Measurements from ENCODE around the gene TNNI3.
"Not testable (repeated sequence)": the region's sequence is repeated elsewhere in the genome, so short reads cannot be mapped to it uniquely, and the experiment has no call there.

TNNI3 gene

GRCh38 chr19:55157064-55157908 is at the start of gene TNNI3:
Gene TNNI3, minus strand, starts transcription at chr19:55157732. Its CDS starts 143 bp downstream, at chr19:55157589.
- no peak for DNase-seq

DNA sequence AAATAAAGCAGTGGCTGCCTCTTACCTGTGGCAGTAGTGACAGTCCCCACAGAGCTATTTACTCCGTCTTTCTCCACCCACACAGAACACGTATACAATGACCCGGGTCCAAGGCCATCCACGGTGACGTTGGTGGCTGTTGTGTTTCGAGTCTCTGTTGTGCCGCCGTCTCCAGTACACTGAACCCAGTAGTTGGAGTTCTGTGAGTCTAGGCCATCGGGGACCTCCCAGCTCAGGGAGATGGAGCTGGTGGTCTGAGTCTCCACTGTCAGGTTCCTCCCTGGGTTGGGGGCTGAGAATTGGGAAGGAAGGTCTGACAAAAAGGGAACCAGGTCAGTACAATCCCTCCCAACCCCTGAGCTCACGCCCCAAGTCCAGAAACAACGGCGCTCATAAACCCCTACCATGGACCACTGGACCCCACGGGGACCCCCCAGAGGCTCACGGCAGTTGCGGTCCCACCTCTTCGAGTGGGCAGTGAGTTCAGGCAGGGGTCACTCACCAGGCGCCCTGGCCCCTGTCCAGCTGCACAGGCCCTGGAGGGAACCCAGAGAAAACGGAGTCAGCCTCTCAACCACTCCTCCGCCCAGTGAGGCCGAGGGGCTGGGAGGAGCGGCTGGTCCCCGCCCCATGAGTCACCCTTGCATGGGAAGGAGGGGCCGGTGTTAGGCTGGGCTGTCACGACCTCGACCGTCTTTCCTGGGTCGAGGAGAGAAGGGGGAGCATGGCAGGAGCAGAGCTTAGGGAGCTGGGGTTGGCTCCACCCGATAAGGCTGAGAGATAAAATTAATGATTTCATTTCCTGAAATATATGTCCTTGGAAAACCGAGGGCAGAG is 49.4 kb upstream of the TNNI3 start:
- DNase-seq, result peak; percentile 20 to 24

- DNase-seq, result not testable (repeated sequence)
Measured at GRCh38 chr19:55202199-55202598, 44.7 kb upstream of the TNNI3 start.

DNA sequence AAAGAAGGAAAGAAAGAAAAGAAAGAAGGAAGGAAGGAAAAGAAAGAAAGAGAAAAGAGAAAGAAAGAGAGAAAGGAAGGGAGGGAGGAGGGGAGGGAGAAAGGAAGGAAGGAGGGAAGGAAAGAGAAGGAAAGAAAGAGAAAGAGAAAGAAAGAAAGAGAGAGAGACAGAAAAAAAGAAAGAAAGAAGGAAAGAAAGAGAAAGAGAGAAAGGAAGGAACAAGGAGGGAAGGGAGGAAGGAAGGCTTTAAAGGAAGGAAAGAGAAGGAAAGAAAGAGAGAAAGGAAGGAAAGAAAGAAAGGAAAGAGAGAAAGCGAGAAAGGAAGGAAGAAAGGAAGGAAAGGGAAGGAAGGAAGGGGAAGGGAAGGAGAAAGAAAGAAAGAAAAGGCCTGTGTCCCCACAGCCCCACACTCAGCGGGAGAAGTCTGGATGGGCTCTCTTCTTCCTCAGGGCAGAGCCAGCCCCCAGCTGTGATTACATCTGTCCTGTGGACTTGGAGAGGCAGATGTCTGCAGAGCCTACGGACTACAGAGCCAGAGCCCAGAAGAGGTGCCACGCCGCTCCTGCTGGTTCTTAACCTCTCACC is 42.2 kb upstream of the TNNI3 start:
- DNase-seq, result no peak

- DNase-seq, result no peak
Measured at GRCh38 chr19:55198651-55199050, 41.1 kb upstream of the TNNI3 start.

- DNase-seq, result no peak
Measured at GRCh38 chr19:55197528-55197927, 40.0 kb upstream of the TNNI3 start.

DNA sequence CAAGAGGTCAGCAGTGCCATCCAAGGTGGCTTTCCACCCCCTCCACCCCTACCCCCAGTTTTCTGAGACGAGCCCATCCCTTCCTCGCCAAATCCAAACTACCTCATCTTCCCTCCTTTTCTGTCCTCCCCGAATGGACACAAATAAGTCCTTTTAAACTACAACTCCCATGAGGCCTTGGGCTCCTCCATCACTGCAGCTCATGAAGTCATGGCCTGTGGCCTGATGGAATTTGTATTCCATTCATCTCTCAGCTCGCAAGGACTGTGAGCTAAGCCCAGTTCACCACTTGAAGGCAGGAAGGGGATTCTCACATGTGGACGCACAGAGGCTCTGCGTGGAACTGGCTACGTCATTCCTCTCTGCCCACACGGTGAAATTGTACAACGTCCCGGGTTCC is 39.3 kb upstream of the TNNI3 start:
- DNase-seq, result no peak

DNA sequence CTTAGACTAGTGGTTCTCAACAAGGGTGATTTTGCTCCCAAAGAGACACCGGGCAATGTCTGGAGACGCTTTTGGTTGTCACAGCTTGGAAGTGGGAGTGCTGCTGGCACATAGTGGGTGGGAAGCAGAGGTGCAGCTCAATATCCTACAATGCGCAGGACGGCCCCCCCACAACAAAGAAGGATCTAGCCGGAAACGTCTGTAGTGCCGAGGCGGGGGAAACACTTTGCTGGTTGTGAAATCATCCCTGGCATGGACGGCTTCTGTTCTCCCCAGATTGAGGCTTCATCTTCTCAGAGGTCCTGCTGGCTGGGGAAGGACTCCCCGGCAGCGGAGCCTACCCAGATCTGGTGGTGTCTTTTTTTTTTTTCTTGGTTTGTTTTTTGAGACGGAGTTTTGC is 35.9 kb upstream of the TNNI3 start:
- no peak for DNase-seq

DNA sequence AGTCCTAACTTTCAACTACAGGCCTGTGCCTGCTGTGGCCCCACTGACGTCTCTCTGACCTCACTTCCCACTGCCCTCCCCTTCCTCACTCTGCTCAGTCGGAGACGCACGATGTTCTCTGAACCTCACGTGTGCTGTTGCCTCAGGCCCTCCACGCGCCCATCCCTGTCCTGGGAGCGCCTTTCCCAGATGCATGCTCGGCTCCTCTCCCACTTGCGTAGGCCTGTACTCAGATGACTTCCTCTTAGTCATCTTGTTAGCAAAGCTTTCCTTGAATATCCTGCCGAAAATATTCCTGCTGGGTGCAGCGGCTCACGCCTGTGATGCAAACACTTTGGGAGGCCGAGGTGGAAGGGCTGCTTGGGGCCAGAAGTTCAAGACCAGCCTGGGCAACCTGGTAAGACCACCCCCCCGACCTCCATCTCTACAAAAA is 31.9 kb upstream of the TNNI3 start:
- DNase-seq, result no peak

DNA sequence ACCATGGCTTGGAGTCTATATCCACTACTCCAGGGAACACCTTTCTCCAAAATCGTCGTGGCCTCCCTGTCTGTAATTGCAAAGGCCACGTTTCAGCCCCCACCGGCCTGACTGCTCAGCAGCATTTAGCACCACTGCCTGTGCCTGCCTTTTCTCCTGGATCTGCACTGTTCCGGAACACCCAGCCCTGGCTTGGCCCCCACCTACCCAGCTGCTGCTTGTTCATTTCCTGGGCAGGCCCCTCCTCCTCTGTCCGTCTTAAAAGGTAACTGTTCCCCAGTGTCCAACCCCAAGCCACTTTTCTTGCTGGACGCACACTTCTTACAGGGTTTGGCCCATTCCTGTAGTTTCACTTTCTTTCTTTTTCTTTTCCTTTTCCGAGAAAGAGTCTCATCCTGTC is 31.1 kb upstream of the TNNI3 start:
- DNase-seq, result no peak

DNA sequence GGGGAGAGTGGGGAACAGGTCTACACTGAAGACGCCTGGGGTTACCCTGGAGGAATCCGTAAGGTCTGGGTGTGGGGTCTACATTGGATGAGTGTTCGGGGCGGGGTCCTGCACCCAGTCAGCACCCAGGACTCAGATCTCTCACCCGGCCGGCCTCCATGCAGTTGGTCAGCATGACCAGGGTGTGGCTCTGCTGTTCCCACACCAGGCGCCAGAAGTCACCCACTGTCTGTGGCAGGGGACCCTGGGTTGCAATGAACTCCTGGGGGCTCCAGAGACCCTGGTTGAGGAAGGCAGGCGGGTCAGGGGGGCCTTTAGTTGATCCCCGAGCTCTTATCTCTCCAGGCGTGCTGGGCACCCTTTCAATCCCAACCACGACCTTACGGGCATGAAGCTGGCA is 28.5 kb upstream of the TNNI3 start:
- DNase-seq, result no peak

GRCh38 chr19:55181740-55182139 is 24.2 kb upstream of the TNNI3 start:
- DNase-seq, result no peak

- peak; percentile 45 to 49 for DNase-seq
Measured at GRCh38 chr19:55179606-55180484, 22.3 kb upstream of the TNNI3 start, which contains the start of gene SYT5. Gene SYT5, minus strand, starts transcription at chr19:55180289. Its CDS starts 1,248 bp downstream, at chr19:55179041.

GRCh38 chr19:55178781-55179599 is 21.5 kb upstream of the TNNI3 start:
- DNase-seq, result peak; percentile 87

DNA sequence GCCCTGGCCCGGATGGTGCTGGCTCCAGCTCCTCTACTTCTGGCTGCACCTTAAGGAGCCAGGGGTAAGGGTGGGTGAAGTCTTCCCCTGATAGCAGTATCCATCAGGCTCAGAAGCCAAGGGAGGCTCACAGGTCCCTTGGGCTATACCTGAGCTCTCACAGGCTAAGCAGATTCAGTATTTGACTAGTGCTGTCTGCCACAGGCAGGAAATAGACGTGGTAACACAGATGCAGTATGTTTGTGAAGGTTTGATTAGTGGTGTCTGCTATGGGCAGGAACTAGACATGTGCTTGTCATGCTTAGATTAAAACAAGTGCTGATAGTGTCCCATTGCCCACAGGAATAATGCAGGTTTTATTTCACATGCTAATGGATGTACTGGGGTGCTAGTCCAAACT is 18.5 kb upstream of the TNNI3 start:
- no peak for DNase-seq

DNA sequence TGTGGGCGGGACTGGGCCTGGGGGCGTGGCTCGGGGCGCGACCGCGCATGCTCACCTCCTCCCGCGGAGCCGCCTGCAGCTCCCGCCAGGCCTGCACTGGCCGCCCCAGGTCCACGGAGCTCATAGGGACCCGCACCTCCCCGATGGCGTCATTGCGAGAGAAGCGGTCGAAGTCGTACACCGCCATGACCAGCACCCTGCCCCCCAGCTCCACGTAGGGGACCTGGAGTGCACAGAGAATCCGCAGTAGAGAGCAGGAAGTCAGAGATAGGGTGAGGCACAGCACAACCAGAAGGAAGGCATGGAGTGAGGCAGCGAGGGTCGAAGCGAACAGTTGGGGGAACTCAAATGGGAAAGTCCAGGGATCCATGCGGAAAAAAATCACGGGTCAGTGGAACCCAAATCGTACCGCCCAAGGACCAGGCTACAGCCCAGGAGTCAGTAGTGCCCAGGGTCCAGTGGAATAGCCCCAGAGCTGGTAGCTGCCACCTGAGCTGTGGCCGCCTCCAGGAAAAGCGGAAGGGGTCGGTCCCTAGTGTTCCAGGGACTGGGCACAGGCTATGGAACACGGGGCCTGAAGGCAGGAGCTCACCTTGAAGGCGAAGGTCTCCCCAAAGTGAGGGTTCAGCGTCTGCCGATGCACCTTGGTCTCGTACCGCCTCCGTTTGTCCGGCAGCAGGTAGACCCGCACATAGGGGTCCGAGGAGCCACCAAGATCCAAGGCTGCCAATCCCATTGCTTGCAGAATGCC is 17.8 kb upstream of the TNNI3 start:
- DNase-seq, result no peak

GRCh38 chr19:55174425-55175116 is 17.0 kb upstream of the TNNI3 start:
- no peak for DNase-seq

GRCh38 chr19:55173714-55174409 is 16.3 kb upstream of the TNNI3 start:
- no peak for DNase-seq

GRCh38 chr19:55173186-55173713 is 15.7 kb upstream of the TNNI3 start:
- no peak for DNase-seq
